Cardiac fibroblast (primary cell): ENCODE data around the gene OR1I1.
"Not testable (repeated sequence)": the region's sequence is repeated elsewhere in the genome, so short reads cannot be mapped to it uniquely, and the experiment has no call there.

ENCODE experiments used
- DNase-seq, 2 donors: peaks; one replicate each; pipeline versions ENCODE4 v3.0.0 to v3.0.0-alpha.2; 2010; ENCODE audit warnings: low read depth in 2 of 2
- H3K4me3 ChIP-seq, 2 donors: replicated peaks in 1 of 2; 1 replicate in 1 of 2; 2 replicates in 1 of 2; pipeline ENCODE4 v1.5.1; 2011; ENCODE audit warnings: low read depth in 2 of 2, low read length in 2 of 2, mild to moderate bottlenecking in 2 of 2, moderate library complexity in 1 of 2
- CTCF ChIP-seq: IDR thresholded peaks from one replicate; pipeline ENCODE4 v1.5.1; 2011; ENCODE audit warnings: low read depth, mild to moderate bottlenecking, low read length, inconsistent platforms

OR1I1 gene

GRCh38 chr19:15047680-15048079 is 34.3 kb upstream of the OR1I1 start:
- no peak for TF ChIP-seq CTCF
- DNase-seq: no peak
- no peak overlapping the region for H3K4me3 ChIP-seq

- DNase-seq: no peak
- H3K4me3 ChIP-seq: no peak overlapping the region
- TF ChIP-seq CTCF: no peak
These were observed 33.9 kb upstream of the OR1I1 start for GRCh38 chr19:15048128-15048527.

GRCh38 chr19:15048885-15049541 is 33.0 kb upstream of the OR1I1 start, which contains the start of gene CASP14:
TSS of gene CASP14 (plus strand) at chr19:15049480. CDS start at chr19:15052252, 2,772 bp downstream.
- DNase-seq: no peak
- TF ChIP-seq CTCF: no peak
- H3K4me3 ChIP-seq: no peak within 1 kb of the TSS

- H3K4me3 ChIP-seq: no peak overlapping the region
- TF ChIP-seq CTCF: no peak
- DNase-seq: no peak
These were observed 31.4 kb upstream of the OR1I1 start for GRCh38 chr19:15050639-15051038.

GRCh38 chr19:15062036-15062435 is 20.0 kb upstream of the OR1I1 start:
- TF ChIP-seq CTCF: no peak
- no peak for DNase-seq
- H3K4me3 ChIP-seq: no peak overlapping the region

GRCh38 chr19:15070386-15070785 is 11.6 kb upstream of the OR1I1 start:
- not testable (repeated sequence) for DNase-seq, H3K4me3 ChIP-seq

GRCh38 chr19:15072930-15073647 is 8.9 kb upstream of the OR1I1 start:
- DNase-seq: peak in 1 of 2 donors; percentile 2
- TF ChIP-seq CTCF: no peak
- H3K4me3 ChIP-seq: no peak overlapping the region
